H1 (cell line): ENCODE measurements around the gene RSAD1. TPM values are rescaled to one million over a fixed set of nuclear protein-coding genes. Genes with fewer than 3 reads are reported as not detected.

Experiments used
- CHD7 ChIP-seq: fragments of 300-600 bp; sonication (generic); IDR thresholded peaks from 2 replicates; pipeline ENCODE4 v1.7.1; 2012; ENCODE audit warnings: low read length, moderate library complexity, mild to moderate bottlenecking, inconsistent platforms; ENCODE audit not compliant: insufficient replicate concordance
- polyA plus RNA-seq, 7 experiments: library from polyadenylated mRNA; depleted of rRNA in 3 of 7; stranded (reverse) in 5 of 7; unstranded in 2 of 7; fragments of >200 nt in 5 of 7; fragments of 200-250 nt in 2 of 7; gene quantifications; 1 replicate in 5 of 7; 2 replicates in 1 of 7; 4 replicates in 1 of 7; pipeline versions ENCODE4 v1.2.1 to v1.2.3, GENCODE V29; 2011 to 2013; ENCODE audit warnings: missing spikeins in 2 of 7, mixed read lengths in 2 of 7
- total RNA-seq: library from RNA; stranded (reverse); fragmentation: NEBNext Ultra II Directional; extraction: Animal tissue kit (Norgen Biotek cat#: 25700); gene quantifications from 2 replicates; pipeline ENCODE4 v1.2.1, GENCODE V29; 2021

The RSAD1 gene
- total and polyA plus RNA-seq, 2 of the 8 experiments (the other 6 are each of a cell fraction or from before 2014, with no cell fraction given): 17.9 to 33.5 TPM

DNA sequence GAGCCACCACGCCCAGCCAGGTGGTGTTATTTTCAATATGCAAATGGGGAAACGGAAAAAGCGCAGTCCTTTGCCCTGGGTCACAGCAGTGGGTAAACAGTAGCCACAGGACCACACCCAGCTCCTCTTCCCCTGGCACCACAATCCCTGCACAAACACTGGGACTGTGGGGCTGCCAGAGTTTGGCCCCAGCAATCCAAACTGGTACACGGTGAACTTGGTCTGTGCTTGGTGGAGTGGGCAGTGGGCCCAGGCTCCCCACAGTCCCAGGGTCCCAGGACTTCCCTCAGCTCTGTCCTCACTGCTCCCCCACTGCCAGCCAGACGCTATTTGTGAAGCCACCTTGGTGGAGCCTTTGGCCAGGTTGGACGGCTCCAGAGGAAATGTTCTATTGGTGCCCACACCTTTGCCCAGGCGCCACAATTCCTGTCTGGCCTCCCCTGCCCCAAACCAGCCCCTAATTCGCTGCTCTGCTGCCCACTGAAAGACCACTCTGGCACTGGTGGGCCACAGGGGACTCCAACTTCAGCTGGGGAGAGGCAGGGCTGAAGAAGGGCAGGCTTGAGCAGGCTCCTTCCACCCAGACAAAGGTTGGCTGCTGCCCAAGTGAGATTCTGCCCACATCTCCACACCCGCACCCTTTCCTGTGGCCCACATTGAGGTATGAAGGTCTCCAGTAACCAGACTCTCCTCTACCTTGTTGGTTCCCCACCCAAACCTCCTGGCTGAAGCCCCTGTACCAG lies 12.1 kb upstream of the RSAD1 start (continued):
- no peak for TF ChIP-seq CHD7
